H9 (cell line): Measurements from ENCODE around the gene EPO. TPM values are rescaled to one million over a fixed set of nuclear protein-coding genes. Genes with fewer than 3 reads are reported as not detected.

Experiments
- DNase-seq: peaks from one replicate; pipeline ENCODE4 v3.0.0-alpha.2; 2017
- H2AFZ ChIP-seq: one replicate; pipeline ENCODE4 v1.6.1; 2013; ENCODE audit warnings: mild to moderate bottlenecking, low read length, control low read depth, moderate library complexity
- H2AK5ac ChIP-seq: 2 replicates; pipeline ENCODE4 v1.6.1; 2013; ENCODE audit warnings: low read length, control low read depth, mixed read lengths; ENCODE audit not compliant: insufficient read length
- H2BK120ac ChIP-seq: one replicate; pipeline ENCODE4 v1.6.1; 2013; ENCODE audit warnings: low read depth, mild to moderate bottlenecking, low read length, control low read depth, inconsistent platforms; ENCODE audit not compliant: poor library complexity, severe bottlenecking
- H2BK12ac ChIP-seq: 2 replicates; pipeline ENCODE4 v1.6.1; 2013; ENCODE audit warnings: low read length, control low read depth, mixed read lengths, low read depth; ENCODE audit not compliant: insufficient read length
- H2BK15ac ChIP-seq: 2 replicates; pipeline ENCODE4 v1.6.1; 2013; ENCODE audit warnings: low read depth, low read length, control low read depth
- H2BK20ac ChIP-seq: one replicate; pipeline ENCODE4 v1.6.1; 2013; ENCODE audit warnings: low read depth, mild to moderate bottlenecking, low read length, control low read depth, inconsistent platforms; ENCODE audit not compliant: poor library complexity, severe bottlenecking
- H2BK5ac ChIP-seq: 2 replicates; pipeline ENCODE4 v1.6.1; 2013; ENCODE audit warnings: low read length, control low read depth, mixed read lengths; ENCODE audit not compliant: insufficient read length
- H3K14ac ChIP-seq: 2 replicates; pipeline ENCODE4 v1.6.1; 2013; ENCODE audit warnings: low read length, control low read depth; ENCODE audit not compliant: insufficient read depth
- H3K18ac ChIP-seq: 2 replicates; pipeline ENCODE4 v1.6.1; 2013; ENCODE audit warnings: low read depth, mild to moderate bottlenecking, mixed read lengths, low read length, control low read depth; ENCODE audit not compliant: insufficient read length
- H3K23ac ChIP-seq: 2 replicates; pipeline ENCODE4 v1.6.1; 2013; ENCODE audit warnings: low read length, control low read depth, mixed read lengths, low read depth; ENCODE audit not compliant: insufficient read length
- H3K23me2 ChIP-seq: 2 replicates; pipeline ENCODE4 v1.6.1; 2013; ENCODE audit warnings: low read depth, mild to moderate bottlenecking, mixed read lengths, low read length, control low read depth; ENCODE audit not compliant: insufficient read length, poor library complexity, severe bottlenecking
- H3K27ac ChIP-seq: 2 replicates; pipeline ENCODE4 v1.5.1; 2013; ENCODE audit warnings: low read length, control low read depth, mixed read lengths, low read depth; ENCODE audit not compliant: insufficient read length
- H3K27me3 ChIP-seq: 2 replicates; pipeline ENCODE4 v1.6.1; 2013; ENCODE audit warnings: low read length, control low read depth, inconsistent platforms; ENCODE audit not compliant: insufficient read depth
- H3K4ac ChIP-seq: 2 replicates; pipeline ENCODE4 v1.6.1; 2013; ENCODE audit warnings: low read depth, mild to moderate bottlenecking, control low read depth, inconsistent platforms, low read length, moderate library complexity
- H3K4me1 ChIP-seq: 2 replicates; pipeline ENCODE4 v1.6.1; 2013; ENCODE audit warnings: low read length, control low read depth, inconsistent platforms; ENCODE audit not compliant: insufficient read depth
- H3K4me2 ChIP-seq: 2 replicates; pipeline ENCODE4 v1.6.1; 2013; ENCODE audit warnings: low read length, control low read depth, mixed read lengths; ENCODE audit not compliant: insufficient read length, insufficient read depth
- H3K56ac ChIP-seq: 2 replicates; pipeline ENCODE4 v1.6.1; 2013; ENCODE audit warnings: low read depth, mild to moderate bottlenecking, mixed read lengths, low read length, control low read depth; ENCODE audit not compliant: insufficient read length
- H3K79me1 ChIP-seq: 2 replicates; pipeline ENCODE4 v1.6.1; 2013; ENCODE audit warnings: low read depth, mild to moderate bottlenecking, moderate library complexity, low read length, control low read depth, inconsistent platforms; ENCODE audit not compliant: insufficient read depth, poor library complexity, severe bottlenecking
- H3K79me2 ChIP-seq: 2 replicates; pipeline ENCODE4 v1.6.1; 2013; ENCODE audit warnings: low read length, control low read depth, inconsistent platforms; ENCODE audit not compliant: insufficient read depth
- H3K9ac ChIP-seq: 2 replicates; pipeline ENCODE4 v1.6.1; 2013; ENCODE audit warnings: low read length, control low read depth, mixed read lengths; ENCODE audit not compliant: insufficient read length; ENCODE audit errors: extremely low read depth
- H3K9me3 ChIP-seq: one replicate; pipeline ENCODE4 v1.6.1; 2013; ENCODE audit warnings: low read depth, low read length, inconsistent platforms; ENCODE audit not compliant: control insufficient read depth
- H3T11ph ChIP-seq: one replicate; pipeline ENCODE4 v1.6.1; 2013; ENCODE audit warnings: mild to moderate bottlenecking, low read length, control low read depth, inconsistent platforms
- H4K20me1 ChIP-seq: one replicate; pipeline ENCODE4 v1.6.1; 2013; ENCODE audit not compliant: control insufficient read depth, insufficient read length, insufficient read depth
- H4K5ac ChIP-seq: 2 replicates; pipeline ENCODE4 v1.6.1; 2013; ENCODE audit warnings: low read depth, mild to moderate bottlenecking, mixed read lengths, low read length, control low read depth; ENCODE audit not compliant: insufficient read length
- H4K8ac ChIP-seq: replicated peaks from 2 replicates; pipeline ENCODE4 v1.6.1; 2013; ENCODE audit warnings: low read length, control low read depth, mixed read lengths, low read depth; ENCODE audit not compliant: insufficient read length
- H4K91ac ChIP-seq: 2 replicates; pipeline ENCODE4 v1.6.1; 2013; ENCODE audit warnings: low read depth, mild to moderate bottlenecking, moderate library complexity, mixed read lengths, low read length, control low read depth; ENCODE audit not compliant: insufficient read length
- H3K27ac Mint-ChIP-seq, 3 experiments: 2 replicates in 2 of 3; 3 replicates in 1 of 3; pipeline ENCODE4 v1.8.0; 2020 to 2021; ENCODE audit warnings: mixed read lengths in 3 of 3, mild to moderate bottlenecking in 1 of 3, moderate library complexity in 1 of 3
- H3K27me3 Mint-ChIP-seq: 2 replicates; pipeline ENCODE4 v1.8.0; 2021; ENCODE audit warnings: low read depth, mild to moderate bottlenecking, moderate library complexity, mixed read lengths
- H3K36me3 Mint-ChIP-seq, 3 experiments: 2 replicates in 2 of 3; 3 replicates in 1 of 3; pipeline ENCODE4 v1.8.0; 2020 to 2021; ENCODE audit warnings: low read depth in 3 of 3, mixed read lengths in 3 of 3; ENCODE audit not compliant: insufficient read depth in 1 of 3
- H3K4me1 Mint-ChIP-seq, 2 experiments: 2 replicates each; pipeline ENCODE4 v1.8.0; 2020; ENCODE audit warnings: mixed read lengths in 2 of 2
- H3K4me3 Mint-ChIP-seq, 2 experiments: 2 replicates in 1 of 2; 3 replicates in 1 of 2; pipeline ENCODE4 v1.8.0; 2020 to 2021; ENCODE audit warnings: mild to moderate bottlenecking in 2 of 2, mixed read lengths in 2 of 2, moderate library complexity in 1 of 2
- H3K9me3 Mint-ChIP-seq, 2 experiments: 2 replicates in 1 of 2; 3 replicates in 1 of 2; pipeline ENCODE4 v1.8.0; 2020; ENCODE audit warnings: mild to moderate bottlenecking in 2 of 2, mixed read lengths in 2 of 2, moderate library complexity in 1 of 2
- WGBS: extraction: QIAGEN DNeasy Blood & Tissue Kit; methylation state at CpG from one replicate; pipeline ENCODE4 v1.1.7; 2013; ENCODE audit warnings: missing lambda C conversion rate, low lambda C conversion rate, mixed read lengths; ENCODE audit not compliant: insufficient read length; ENCODE audit errors: extremely low coverage; 5-methylcytosine and 5-hydroxymethylcytosine counted together
- total RNA-seq: library from RNA; stranded (reverse); gene quantifications from 2 replicates; pipeline ENCODE4 v1.2.1, GENCODE V29; 2021
- TF ChIP-seq, protein P1 (sequence below): fragments of 200-600 bp; sonication (generic); conservative IDR thresholded peaks from 3 replicates; pipeline ENCODE4 v1.8.0; 2021; ENCODE audit warnings: antibody characterized with exemption, mild to moderate bottlenecking

The EPO gene
- total RNA-seq, 1 experiment from 2014 or later, result 0.44 TPM

- Histone ChIP-seq H3K9ac (no peak overlapping the region), H3K79me1 (no peaks in the 10 kb centered on the region), H3K27me3 (peaks cover 9% of the 10 kb centered on the region; the same call in 1 of the 2 replicates), H3K18ac (no peak overlapping the region), H2BK12ac (no peak overlapping the region), H3K27ac (no peak overlapping the region), H3K14ac (no peak overlapping the region), H2BK20ac (no peak overlapping the region), H3K4me2 (peak overlapping the region; percentile 85), H3K4me1 (no peaks in the 10 kb centered on the region), H4K8ac (no peak overlapping the region), H3K23ac (no peak overlapping the region), H4K91ac (no peak overlapping the region), H3K79me2 (no peaks in the 10 kb centered on the region), H2BK5ac (no peak overlapping the region), H3T11ph (no peak overlapping the region), H3K23me2 (peaks cover 5% of the 10 kb centered on the region), H2AK5ac (no peak overlapping the region), H4K20me1 (no peaks in the 10 kb centered on the region), H2AFZ (no peak overlapping the region), H3K9me3 (no peaks in the 10 kb centered on the region), H4K5ac (no peak overlapping the region), H3K56ac (no peak overlapping the region), H2BK120ac (no peak overlapping the region), H3K4ac (no peak overlapping the region), H2BK15ac (no peak overlapping the region)
- H3K4me1 Mint-ChIP-seq, result peaks cover 10 to 11% of the 10 kb centered on the region in 2 experiments; a peak in 3 of 4 replicates
- peak overlapping the region; percentile 57 to 82 for H3K4me3 Mint-ChIP-seq
- H3K9me3 Mint-ChIP-seq, result peaks cover 9 to 16% of the 10 kb centered on the region in 2 experiments
- H3K27me3 Mint-ChIP-seq, result peaks cover 80% of the 10 kb centered on the region
- H3K27ac Mint-ChIP-seq, result no peak overlapping the region
- H3K36me3 Mint-ChIP-seq, result no peaks in the 10 kb centered on the region; a peak in 2 of 7 replicates
- TF ChIP-seq, protein P1, sequence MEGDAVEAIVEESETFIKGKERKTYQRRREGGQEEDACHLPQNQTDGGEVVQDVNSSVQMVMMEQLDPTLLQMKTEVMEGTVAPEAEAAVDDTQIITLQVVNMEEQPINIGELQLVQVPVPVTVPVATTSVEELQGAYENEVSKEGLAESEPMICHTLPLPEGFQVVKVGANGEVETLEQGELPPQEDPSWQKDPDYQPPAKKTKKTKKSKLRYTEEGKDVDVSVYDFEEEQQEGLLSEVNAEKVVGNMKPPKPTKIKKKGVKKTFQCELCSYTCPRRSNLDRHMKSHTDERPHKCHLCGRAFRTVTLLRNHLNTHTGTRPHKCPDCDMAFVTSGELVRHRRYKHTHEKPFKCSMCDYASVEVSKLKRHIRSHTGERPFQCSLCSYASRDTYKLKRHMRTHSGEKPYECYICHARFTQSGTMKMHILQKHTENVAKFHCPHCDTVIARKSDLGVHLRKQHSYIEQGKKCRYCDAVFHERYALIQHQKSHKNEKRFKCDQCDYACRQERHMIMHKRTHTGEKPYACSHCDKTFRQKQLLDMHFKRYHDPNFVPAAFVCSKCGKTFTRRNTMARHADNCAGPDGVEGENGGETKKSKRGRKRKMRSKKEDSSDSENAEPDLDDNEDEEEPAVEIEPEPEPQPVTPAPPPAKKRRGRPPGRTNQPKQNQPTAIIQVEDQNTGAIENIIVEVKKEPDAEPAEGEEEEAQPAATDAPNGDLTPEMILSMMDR, result peak; percentile 43; the same call in 1 of the 3 replicates
- WGBS, result no CpG with 5 or more reads among the region's 8 CpGs
- no peak for DNase-seq
Measured at GRCh38 chr7:100719523-100720278, 567 bp upstream of the EPO start.
